ENCODE data around the gene SCUBE1. TPM values are rescaled to one million over a fixed set of nuclear protein-coding genes. Genes with fewer than 3 reads are reported as not detected.

The SCUBE1 gene
- total and polyA plus RNA-seq, 2 experiments from 2014 or later = not detected

GRCh38 chr22:43277091-43277490 lies 66.1 kb downstream of the SCUBE1 start:
- Histone ChIP-seq H4K20me1 (ENCODE audit: insufficient read depth) (no peaks in the 10 kb centered on the region), H3K4me1 (ENCODE audit: insufficient read depth) (no peaks in the 10 kb centered on the region), H3F3A (ENCODE audit: insufficient read depth) (no peaks in the 10 kb centered on the region), H3K4me3 (no peak overlapping the region), H3K4me2 (ENCODE audit: unreplicated experiment) (no peak overlapping the region), H3K9me2 (ENCODE audit: insufficient read depth) (no peaks in the 10 kb centered on the region), H3K36me3 (ENCODE audit: low read depth) (no peaks in the 10 kb centered on the region), H2AFZ (no peak overlapping the region), H3K27ac (no peak overlapping the region), H3K27me3 (replicated peaks; ENCODE audit: insufficient read depth) (peaks cover 5% of the 10 kb centered on the region; the same call in 1 of the 2 replicates), H3K79me2 (ENCODE audit: insufficient read depth) (no peaks in the 10 kb centered on the region), H3K9ac (no peak overlapping the region), H3K9me3 (ENCODE audit: low read depth) (no peaks in the 10 kb centered on the region)
- in situ Hi-C loops (cut with MboI) = no loop called here
- DNase-seq = no peak
- no peak for TF ChIP-seq EZH2 (IDR thresholded peaks at IDR 0.05; ENCODE audit: insufficient read depth, poor library complexity, severe bottlenecking)
- 76 to 78% methylated on average over 10 of the region's 10 CpGs for WGBS, 2 experiments (ENCODE audit: low coverage in 1 of 2, low lambda C conversion rate in 2 of 2, missing lambda C conversion rate in 2 of 2)

- 71 to 76% methylated on average over 11 to 12 of the region's 12 CpGs for WGBS, 2 experiments (ENCODE audit: low coverage in 1 of 2, low lambda C conversion rate in 2 of 2, missing lambda C conversion rate in 2 of 2)
- H4K20me1 ChIP-seq (ENCODE audit: insufficient read depth) = no peaks in the 10 kb centered on the region
- no peak overlapping the region for H3K27ac ChIP-seq
- peaks cover 5% of the 10 kb centered on the region; the same call in 1 of the 2 replicates for H3K27me3 ChIP-seq (replicated peaks; ENCODE audit: insufficient read depth)
- H3K4me2 ChIP-seq (ENCODE audit: unreplicated experiment) = no peak overlapping the region
- no peak for TF ChIP-seq EZH2 (IDR thresholded peaks at IDR 0.05; ENCODE audit: insufficient read depth, poor library complexity, severe bottlenecking)
- TF ChIP-seq EZH2phosphoT487 (IDR thresholded peaks at IDR 0.05; ENCODE audit: insufficient read depth, low read depth) = no peak
- H3K9me3 ChIP-seq (ENCODE audit: low read depth) = no peaks in the 10 kb centered on the region
- H3K9ac ChIP-seq = no peak overlapping the region
- no peaks in the 10 kb centered on the region for H3F3A ChIP-seq (ENCODE audit: insufficient read depth)
- no peaks in the 10 kb centered on the region for H3K9me2 ChIP-seq (ENCODE audit: insufficient read depth)
- no peak for DNase-seq
- H3K4me1 ChIP-seq (ENCODE audit: insufficient read depth) = no peaks in the 10 kb centered on the region
- H2AFZ ChIP-seq = no peak overlapping the region
- in situ Hi-C loops (cut with MboI) = no loop called here
- H3K79me2 ChIP-seq (ENCODE audit: insufficient read depth) = no peaks in the 10 kb centered on the region
- H3K36me3 ChIP-seq (ENCODE audit: low read depth) = no peaks in the 10 kb centered on the region
- no peak overlapping the region for H3K4me3 ChIP-seq
Observed at GRCh38 chr22:43276321-43276720, 66.9 kb downstream of the SCUBE1 start.

DNA sequence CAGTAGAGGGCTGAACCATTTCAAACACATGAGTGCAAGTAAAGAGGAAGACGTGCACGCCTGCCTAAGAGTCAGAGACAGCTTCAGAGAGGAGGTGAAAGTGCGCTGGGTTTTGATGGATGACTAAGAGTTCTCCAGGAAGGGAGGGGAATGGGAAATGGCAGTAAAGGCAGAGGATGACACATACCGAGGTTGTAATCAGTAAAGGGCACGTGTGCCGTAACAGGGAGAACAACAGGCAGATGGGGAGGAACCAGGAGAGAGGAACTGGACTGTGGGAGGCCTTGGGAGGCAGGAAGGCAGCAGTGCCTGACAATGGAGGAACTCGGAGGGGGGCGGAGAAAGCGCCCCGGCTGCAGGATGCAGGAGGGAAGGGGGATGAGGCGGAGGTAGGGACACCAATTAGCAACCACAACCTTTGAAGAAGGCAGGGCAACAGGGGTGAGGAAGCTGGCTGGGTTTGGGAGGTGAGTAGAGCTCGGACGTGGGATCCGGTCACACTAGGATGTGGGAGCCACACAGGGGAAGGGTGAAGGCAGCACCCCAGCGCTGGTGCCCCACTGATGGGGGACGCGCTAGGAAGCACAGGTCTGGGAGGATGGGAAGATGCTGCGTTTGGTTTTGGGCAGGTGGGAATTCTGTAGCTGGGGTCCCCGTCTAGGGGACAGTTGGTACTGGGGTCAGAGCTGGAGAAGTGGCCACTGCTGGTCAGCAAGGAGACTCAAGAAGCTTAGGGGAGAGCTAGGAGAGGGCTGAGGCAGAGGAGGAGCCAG lies 67.4 kb downstream of the SCUBE1 start:
- Histone ChIP-seq H3K4me3 (no peak overlapping the region), H3K36me3 (ENCODE audit: low read depth) (no peaks in the 10 kb centered on the region), H4K20me1 (ENCODE audit: insufficient read depth) (no peaks in the 10 kb centered on the region), H3K9me3 (ENCODE audit: low read depth) (no peaks in the 10 kb centered on the region), H3K9ac (no peak overlapping the region), H3K9me2 (ENCODE audit: insufficient read depth) (no peaks in the 10 kb centered on the region), H2AFZ (no peak overlapping the region), H3K4me1 (ENCODE audit: insufficient read depth) (no peaks in the 10 kb centered on the region), H3K79me2 (ENCODE audit: insufficient read depth) (no peaks in the 10 kb centered on the region), H3F3A (ENCODE audit: insufficient read depth) (no peaks in the 10 kb centered on the region), H3K4me2 (ENCODE audit: unreplicated experiment) (no peak overlapping the region), H3K27ac (no peak overlapping the region), H3K27me3 (replicated peaks; ENCODE audit: insufficient read depth) (peaks cover 5% of the 10 kb centered on the region; the same call in 1 of the 2 replicates)
- 74 to 81% methylated on average over 18 to 19 of the region's 19 CpGs for WGBS, 2 experiments (ENCODE audit: low coverage in 1 of 2, low lambda C conversion rate in 2 of 2, missing lambda C conversion rate in 2 of 2)
- no peak for DNase-seq
- TF ChIP-seq EZH2 (IDR thresholded peaks at IDR 0.05; ENCODE audit: insufficient read depth, poor library complexity, severe bottlenecking) = no peak
- no peak for TF ChIP-seq EZH2phosphoT487 (IDR thresholded peaks at IDR 0.05; ENCODE audit: insufficient read depth, low read depth)
- in situ Hi-C loops (cut with MboI) = no loop called here

- H3K36me3 ChIP-seq (ENCODE audit: low read depth) = no peaks in the 10 kb centered on the region
- no peaks in the 10 kb centered on the region for H3F3A ChIP-seq (ENCODE audit: insufficient read depth)
- H3K27me3 ChIP-seq (replicated peaks; ENCODE audit: insufficient read depth) = peaks cover 5% of the 10 kb centered on the region; the same call in 1 of the 2 replicates
- H3K4me2 ChIP-seq (ENCODE audit: unreplicated experiment) = no peak overlapping the region
- H3K9me3 ChIP-seq (ENCODE audit: low read depth) = no peaks in the 10 kb centered on the region
- TF ChIP-seq EZH2 (IDR thresholded peaks at IDR 0.05; ENCODE audit: insufficient read depth, poor library complexity, severe bottlenecking) (no peak), EZH2phosphoT487 (IDR thresholded peaks at IDR 0.05; ENCODE audit: insufficient read depth, low read depth) (no peak)
- DNase-seq = no peak
- H3K4me1 ChIP-seq (ENCODE audit: insufficient read depth) = no peaks in the 10 kb centered on the region
- in situ Hi-C loops (cut with MboI) = no loop called here
- H3K9me2 ChIP-seq (ENCODE audit: insufficient read depth) = no peaks in the 10 kb centered on the region
- no peak overlapping the region for H3K9ac ChIP-seq
- WGBS, 2 experiments (ENCODE audit: low coverage in 1 of 2, low lambda C conversion rate in 2 of 2, missing lambda C conversion rate in 2 of 2) = 77 to 83% methylated on average over 22 to 25 of the region's 25 CpGs
- H3K79me2 ChIP-seq (ENCODE audit: insufficient read depth) = no peaks in the 10 kb centered on the region
- no peak overlapping the region for H3K4me3 ChIP-seq
- H4K20me1 ChIP-seq (ENCODE audit: insufficient read depth) = no peaks in the 10 kb centered on the region
- H2AFZ ChIP-seq = no peak overlapping the region
- H3K27ac ChIP-seq = no peak overlapping the region
Observed at GRCh38 chr22:43274595-43275240, 68.5 kb downstream of the SCUBE1 start.

Measured in GM23248 (cell line).